ENCODE results near the gene NRARP.

- TF ChIP-seq CTCF (conservative IDR thresholded peaks at IDR 0.05; ENCODE audit: low read depth in 2 of 2) (no peak), NANOG (IDR thresholded peaks at IDR 0.05; ENCODE audit: borderline replicate concordance) (no peak), EZH2 (IDR thresholded peaks at IDR 0.05; ENCODE audit: low read depth, unreplicated experiment) (no peak), POLR2AphosphoS5 (IDR thresholded peaks at IDR 0.05; ENCODE audit: low read depth) (no peak), CREB1 (CRISPR knock-in tag; IDR thresholded peaks at IDR 0.05; ENCODE audit: low read depth) (no peak), EZH2phosphoT487 (IDR thresholded peaks at IDR 0.05; ENCODE audit: unreplicated experiment) (no peak), JUNB (IDR thresholded peaks at IDR 0.05; ENCODE audit: unreplicated experiment) (no peak), STAT1 (IDR thresholded peaks at IDR 0.05; ENCODE audit: unreplicated experiment) (no peak), ETS1 (IDR thresholded peaks at IDR 0.05) (no peak), ZNF331 (CRISPR knock-in tag; IDR thresholded peaks at IDR 0.05; ENCODE audit: low read depth) (no peak)
- TF ChIP-seq, protein P1, sequence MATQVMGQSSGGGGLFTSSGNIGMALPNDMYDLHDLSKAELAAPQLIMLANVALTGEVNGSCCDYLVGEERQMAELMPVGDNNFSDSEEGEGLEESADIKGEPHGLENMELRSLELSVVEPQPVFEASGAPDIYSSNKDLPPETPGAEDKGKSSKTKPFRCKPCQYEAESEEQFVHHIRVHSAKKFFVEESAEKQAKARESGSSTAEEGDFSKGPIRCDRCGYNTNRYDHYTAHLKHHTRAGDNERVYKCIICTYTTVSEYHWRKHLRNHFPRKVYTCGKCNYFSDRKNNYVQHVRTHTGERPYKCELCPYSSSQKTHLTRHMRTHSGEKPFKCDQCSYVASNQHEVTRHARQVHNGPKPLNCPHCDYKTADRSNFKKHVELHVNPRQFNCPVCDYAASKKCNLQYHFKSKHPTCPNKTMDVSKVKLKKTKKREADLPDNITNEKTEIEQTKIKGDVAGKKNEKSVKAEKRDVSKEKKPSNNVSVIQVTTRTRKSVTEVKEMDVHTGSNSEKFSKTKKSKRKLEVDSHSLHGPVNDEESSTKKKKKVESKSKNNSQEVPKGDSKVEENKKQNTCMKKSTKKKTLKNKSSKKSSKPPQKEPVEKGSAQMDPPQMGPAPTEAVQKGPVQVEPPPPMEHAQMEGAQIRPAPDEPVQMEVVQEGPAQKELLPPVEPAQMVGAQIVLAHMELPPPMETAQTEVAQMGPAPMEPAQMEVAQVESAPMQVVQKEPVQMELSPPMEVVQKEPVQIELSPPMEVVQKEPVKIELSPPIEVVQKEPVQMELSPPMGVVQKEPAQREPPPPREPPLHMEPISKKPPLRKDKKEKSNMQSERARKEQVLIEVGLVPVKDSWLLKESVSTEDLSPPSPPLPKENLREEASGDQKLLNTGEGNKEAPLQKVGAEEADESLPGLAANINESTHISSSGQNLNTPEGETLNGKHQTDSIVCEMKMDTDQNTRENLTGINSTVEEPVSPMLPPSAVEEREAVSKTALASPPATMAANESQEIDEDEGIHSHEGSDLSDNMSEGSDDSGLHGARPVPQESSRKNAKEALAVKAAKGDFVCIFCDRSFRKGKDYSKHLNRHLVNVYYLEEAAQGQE (IDR thresholded peaks at IDR 0.05; ENCODE audit: unreplicated experiment), result no peak
- TF ChIP-seq, protein P2, sequence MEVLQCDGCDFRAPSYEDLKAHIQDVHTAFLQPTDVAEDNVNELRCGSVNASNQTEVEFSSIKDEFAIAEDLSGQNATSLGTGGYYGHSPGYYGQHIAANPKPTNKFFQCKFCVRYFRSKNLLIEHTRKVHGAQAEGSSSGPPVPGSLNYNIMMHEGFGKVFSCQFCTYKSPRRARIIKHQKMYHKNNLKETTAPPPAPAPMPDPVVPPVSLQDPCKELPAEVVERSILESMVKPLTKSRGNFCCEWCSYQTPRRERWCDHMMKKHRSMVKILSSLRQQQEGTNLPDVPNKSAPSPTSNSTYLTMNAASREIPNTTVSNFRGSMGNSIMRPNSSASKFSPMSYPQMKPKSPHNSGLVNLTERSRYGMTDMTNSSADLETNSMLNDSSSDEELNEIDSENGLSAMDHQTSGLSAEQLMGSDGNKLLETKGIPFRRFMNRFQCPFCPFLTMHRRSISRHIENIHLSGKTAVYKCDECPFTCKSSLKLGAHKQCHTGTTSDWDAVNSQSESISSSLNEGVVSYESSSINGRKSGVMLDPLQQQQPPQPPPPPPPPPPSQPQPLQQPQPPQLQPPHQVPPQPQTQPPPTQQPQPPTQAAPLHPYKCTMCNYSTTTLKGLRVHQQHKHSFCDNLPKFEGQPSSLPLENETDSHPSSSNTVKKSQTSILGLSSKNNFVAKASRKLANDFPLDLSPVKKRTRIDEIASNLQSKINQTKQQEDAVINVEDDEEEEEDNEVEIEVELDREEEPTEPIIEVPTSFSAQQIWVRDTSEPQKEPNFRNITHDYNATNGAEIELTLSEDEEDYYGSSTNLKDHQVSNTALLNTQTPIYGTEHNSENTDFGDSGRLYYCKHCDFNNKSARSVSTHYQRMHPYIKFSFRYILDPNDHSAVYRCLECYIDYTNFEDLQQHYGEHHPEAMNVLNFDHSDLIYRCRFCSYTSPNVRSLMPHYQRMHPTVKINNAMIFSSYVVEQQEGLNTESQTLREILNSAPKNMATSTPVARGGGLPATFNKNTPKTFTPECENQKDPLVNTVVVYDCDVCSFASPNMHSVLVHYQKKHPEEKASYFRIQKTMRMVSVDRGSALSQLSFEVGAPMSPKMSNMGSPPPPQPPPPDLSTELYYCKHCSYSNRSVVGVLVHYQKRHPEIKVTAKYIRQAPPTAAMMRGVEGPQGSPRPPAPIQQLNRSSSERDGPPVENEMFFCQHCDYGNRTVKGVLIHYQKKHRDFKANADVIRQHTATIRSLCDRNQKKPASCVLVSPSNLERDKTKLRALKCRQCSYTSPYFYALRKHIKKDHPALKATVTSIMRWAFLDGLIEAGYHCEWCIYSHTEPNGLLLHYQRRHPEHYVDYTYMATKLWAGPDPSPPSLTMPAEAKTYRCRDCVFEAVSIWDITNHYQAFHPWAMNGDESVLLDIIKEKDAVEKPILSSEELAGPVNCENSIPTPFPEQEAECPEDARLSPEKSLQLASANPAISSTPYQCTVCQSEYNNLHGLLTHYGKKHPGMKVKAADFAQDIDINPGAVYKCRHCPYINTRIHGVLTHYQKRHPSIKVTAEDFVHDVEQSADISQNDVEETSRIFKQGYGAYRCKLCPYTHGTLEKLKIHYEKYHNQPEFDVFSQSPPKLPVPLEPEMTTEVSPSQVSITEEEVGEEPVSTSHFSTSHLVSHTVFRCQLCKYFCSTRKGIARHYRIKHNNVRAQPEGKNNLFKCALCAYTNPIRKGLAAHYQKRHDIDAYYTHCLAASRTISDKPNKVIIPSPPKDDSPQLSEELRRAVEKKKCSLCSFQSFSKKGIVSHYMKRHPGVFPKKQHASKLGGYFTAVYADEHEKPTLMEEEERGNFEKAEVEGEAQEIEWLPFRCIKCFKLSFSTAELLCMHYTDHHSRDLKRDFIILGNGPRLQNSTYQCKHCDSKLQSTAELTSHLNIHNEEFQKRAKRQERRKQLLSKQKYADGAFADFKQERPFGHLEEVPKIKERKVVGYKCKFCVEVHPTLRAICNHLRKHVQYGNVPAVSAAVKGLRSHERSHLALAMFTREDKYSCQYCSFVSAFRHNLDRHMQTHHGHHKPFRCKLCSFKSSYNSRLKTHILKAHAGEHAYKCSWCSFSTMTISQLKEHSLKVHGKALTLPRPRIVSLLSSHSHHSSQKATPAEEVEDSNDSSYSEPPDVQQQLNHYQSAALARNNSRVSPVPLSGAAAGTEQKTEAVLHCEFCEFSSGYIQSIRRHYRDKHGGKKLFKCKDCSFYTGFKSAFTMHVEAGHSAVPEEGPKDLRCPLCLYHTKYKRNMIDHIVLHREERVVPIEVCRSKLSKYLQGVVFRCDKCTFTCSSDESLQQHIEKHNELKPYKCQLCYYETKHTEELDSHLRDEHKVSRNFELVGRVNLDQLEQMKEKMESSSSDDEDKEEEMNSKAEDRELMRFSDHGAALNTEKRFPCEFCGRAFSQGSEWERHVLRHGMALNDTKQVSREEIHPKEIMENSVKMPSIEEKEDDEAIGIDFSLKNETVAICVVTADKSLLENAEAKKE (CRISPR knock-in tag; IDR thresholded peaks at IDR 0.05), result no peak
Measured at GRCh38 chr9:137250329-137251193, 51.5 kb downstream of the NRARP start.
